Left ventricle myocardium inferior (tissue), 1 donor: ENCODE measurements around the gene MYOZ2. TPM values are rescaled to one million over a fixed set of nuclear protein-coding genes. Genes with fewer than 3 reads are reported as not detected.
"Not testable (repeated sequence)": the region's sequence is repeated elsewhere in the genome, so short reads cannot be mapped to it uniquely, and the experiment has no call there.

ENCODE experiments used
- DNase-seq: peaks from one replicate; pipeline ENCODE4 v3.0.0-alpha.2; 2020
- H3K27ac ChIP-seq: fragments of 200-600 bp; replicated peaks from 2 replicates; pipeline ENCODE4 v1.8.0; 2021
- H3K27me3 ChIP-seq: fragments of 200-600 bp; 2 replicates; pipeline ENCODE4 v1.8.0; 2021; ENCODE audit warnings: low read depth
- H3K36me3 ChIP-seq: fragments of 200-600 bp; 2 replicates; pipeline ENCODE4 v1.8.0; 2021
- H3K4me1 ChIP-seq: fragments of 200-600 bp; 2 replicates; pipeline ENCODE4 v1.8.0; 2021
- H3K4me3 ChIP-seq: fragments of 200-600 bp; 2 replicates; pipeline ENCODE4 v1.8.0; 2021; ENCODE audit warnings: mild to moderate bottlenecking, moderate library complexity
- H3K9me3 ChIP-seq: fragments of 200-600 bp; replicated peaks from 2 replicates; pipeline ENCODE4 v1.8.0; 2021
- intact Hi-C: fragments of 100-400 bp; cut with micrococcal nuclease; formaldehyde crosslinking; loops from one replicate; pipeline ENCODE4 v1.11.0; 2022
- total RNA-seq: library from RNA; stranded (reverse); fragmentation: NEBNext Ultra II Directional; extraction: Animal tissue kit (Norgen Biotek cat#: 25700); gene quantifications from one replicate; pipeline ENCODE4 v1.2.1, GENCODE V29; 2021
- TF ChIP-seq, protein P1 (sequence below): fragments of 200-600 bp; IDR thresholded peaks from 2 replicates; pipeline ENCODE4 v1.8.0; 2021; ENCODE audit warnings: antibody characterized with exemption, mild to moderate bottlenecking, borderline replicate concordance
- donor health status: DM: no; HTN: yes; CAD: no; lungs with severe emphysema.

The MYOZ2 gene
- total RNA-seq, 1 donor from 2014 or later = 843 TPM

DNA sequence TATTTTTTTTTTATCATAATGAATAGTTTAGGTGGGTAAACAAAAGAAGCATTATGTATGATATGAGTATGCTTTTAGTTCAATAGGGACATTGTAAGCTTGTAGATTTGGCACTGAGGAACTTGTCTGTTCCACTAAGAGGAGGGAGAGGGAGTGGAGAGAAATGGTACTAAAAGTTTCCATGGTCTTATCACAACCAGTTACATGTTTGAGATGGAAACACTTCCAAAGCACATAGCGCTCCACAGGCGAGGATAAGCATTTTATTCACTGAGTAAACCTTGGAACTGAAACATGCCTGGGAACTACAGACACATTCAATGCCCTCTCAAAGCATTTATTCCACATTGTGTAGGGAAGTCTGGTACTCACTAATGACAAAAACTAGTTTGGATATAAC lies 15.5 kb downstream of the MYOZ2 start:
- no peaks in the 10 kb centered on the region for H3K9me3 ChIP-seq
- peaks cover 37% of the 10 kb centered on the region for H3K36me3 ChIP-seq
- TF ChIP-seq, protein P1, sequence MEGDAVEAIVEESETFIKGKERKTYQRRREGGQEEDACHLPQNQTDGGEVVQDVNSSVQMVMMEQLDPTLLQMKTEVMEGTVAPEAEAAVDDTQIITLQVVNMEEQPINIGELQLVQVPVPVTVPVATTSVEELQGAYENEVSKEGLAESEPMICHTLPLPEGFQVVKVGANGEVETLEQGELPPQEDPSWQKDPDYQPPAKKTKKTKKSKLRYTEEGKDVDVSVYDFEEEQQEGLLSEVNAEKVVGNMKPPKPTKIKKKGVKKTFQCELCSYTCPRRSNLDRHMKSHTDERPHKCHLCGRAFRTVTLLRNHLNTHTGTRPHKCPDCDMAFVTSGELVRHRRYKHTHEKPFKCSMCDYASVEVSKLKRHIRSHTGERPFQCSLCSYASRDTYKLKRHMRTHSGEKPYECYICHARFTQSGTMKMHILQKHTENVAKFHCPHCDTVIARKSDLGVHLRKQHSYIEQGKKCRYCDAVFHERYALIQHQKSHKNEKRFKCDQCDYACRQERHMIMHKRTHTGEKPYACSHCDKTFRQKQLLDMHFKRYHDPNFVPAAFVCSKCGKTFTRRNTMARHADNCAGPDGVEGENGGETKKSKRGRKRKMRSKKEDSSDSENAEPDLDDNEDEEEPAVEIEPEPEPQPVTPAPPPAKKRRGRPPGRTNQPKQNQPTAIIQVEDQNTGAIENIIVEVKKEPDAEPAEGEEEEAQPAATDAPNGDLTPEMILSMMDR = peak; percentile 18
- intact Hi-C loops = no loop called here
- H3K27ac ChIP-seq = peak overlapping the region; percentile 85
- H3K4me3 ChIP-seq = peak overlapping the region; percentile 5
- no peaks in the 10 kb centered on the region for H3K27me3 ChIP-seq
- H3K4me1 ChIP-seq = peaks cover 78% of the 10 kb centered on the region
- no peak for DNase-seq

DNA sequence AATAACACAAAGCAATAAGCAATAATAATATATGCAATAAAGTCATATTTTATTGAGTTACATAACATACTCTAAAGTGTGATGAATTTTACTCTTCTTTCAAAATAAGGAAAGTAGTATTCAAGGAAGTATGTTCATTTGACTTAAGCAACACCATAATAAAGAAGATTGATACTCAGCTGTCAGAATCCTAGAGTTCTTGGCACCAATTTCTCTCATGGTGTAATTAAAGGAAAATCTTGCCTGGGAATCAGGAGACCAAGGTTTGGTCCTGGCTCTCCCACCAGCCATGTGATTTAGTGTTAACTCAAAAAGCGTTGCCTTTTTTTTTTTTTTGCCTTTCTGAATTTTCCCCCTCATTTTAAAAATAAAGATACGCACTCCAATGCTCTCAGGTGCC lies 17.1 kb downstream of the MYOZ2 start:
- Histone ChIP-seq H3K4me3 (no peak overlapping the region), H3K27ac (peak overlapping the region; percentile 85), H3K4me1 (peaks cover 80% of the 10 kb centered on the region), H3K36me3 (peaks cover 38% of the 10 kb centered on the region), H3K9me3 (no peaks in the 10 kb centered on the region), H3K27me3 (no peaks in the 10 kb centered on the region)
- TF ChIP-seq, protein P1 = no peak
- intact Hi-C loops = no loop called here
- no peak for DNase-seq

DNA sequence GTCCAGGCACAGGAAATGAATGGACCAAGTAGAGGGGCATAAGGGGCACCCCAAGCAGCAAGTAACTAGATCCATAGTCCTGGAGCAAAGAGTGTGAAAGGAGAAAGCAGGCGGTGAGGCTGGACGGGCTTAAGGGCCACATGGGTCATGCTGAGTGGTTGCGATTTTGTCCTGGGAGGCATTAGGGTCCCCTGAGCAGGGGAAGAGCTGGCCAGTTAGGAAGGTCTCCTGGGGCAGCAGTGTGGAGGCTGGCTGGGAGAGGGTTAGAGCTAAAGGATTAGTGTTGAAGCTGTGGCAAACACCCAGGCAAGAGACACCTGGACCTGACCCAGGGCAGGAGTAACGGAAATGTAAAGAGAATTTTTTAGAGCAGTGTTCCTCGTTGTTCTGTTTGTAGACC lies 26.5 kb downstream of the MYOZ2 start:
- intact Hi-C loops = no loop called here
- TF ChIP-seq, protein P1 = no peak

DNA sequence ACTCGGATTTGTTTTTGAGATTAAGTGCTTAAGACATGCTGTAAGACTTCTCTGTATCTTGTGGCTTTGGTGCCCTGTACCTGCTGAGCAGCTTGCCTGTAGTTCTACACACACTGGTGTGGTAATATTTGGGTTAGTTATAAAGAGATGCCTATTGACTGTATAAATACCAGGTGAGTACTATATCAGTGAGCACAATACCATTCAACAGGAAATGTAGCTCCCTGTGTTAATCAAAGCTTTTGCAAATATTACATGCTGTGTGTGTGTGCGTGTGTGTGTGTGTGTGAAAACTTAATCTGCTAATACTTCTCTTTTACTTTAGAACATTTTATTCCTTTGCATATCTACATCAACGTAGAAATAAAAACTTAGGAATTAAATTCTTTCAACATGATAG lies 30.1 kb downstream of the MYOZ2 start:
- H3K36me3 ChIP-seq = peaks cover 58% of the 10 kb centered on the region
- TF ChIP-seq, protein P1 = no peak
- H3K9me3 ChIP-seq = no peaks in the 10 kb centered on the region
- H3K4me3 ChIP-seq = no peak overlapping the region
- H3K27ac ChIP-seq = no peak overlapping the region
- H3K4me1 ChIP-seq = peaks cover 22% of the 10 kb centered on the region
- intact Hi-C loops = no loop called here
- H3K27me3 ChIP-seq = no peaks in the 10 kb centered on the region
- no peak for DNase-seq

More for the DNA sequence above, 26.5 kb downstream of the MYOZ2 start:
- no peak for DNase-seq
- Histone ChIP-seq H3K27ac (peak overlapping the region; percentile 31), H3K9me3 (no peaks in the 10 kb centered on the region), H3K36me3 (peaks cover 55% of the 10 kb centered on the region), H3K4me1 (peaks cover 52% of the 10 kb centered on the region), H3K27me3 (no peaks in the 10 kb centered on the region), H3K4me3 (no peak overlapping the region)

DNA sequence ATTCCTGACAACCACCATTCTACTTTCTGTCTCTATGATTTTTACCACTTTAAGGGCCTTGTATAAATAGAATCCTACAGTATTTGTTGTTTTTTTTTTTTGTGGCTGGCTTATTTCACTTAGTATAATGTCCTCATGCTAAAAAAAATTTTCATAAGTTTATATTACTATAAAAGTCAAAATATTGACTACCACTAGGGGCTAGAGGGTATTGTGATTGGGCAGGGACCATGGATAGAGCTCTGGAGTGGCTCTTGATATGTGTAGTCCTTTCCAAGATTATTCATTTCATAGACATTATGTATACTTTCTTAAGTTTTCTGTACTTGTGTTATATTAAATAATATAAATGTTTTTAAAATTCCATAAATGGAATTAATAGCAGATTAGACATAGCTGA lies 34.6 kb downstream of the MYOZ2 start:
- intact Hi-C loops = no loop called here
- Histone ChIP-seq H3K27me3 (no peaks in the 10 kb centered on the region), H3K36me3 (peaks cover 52% of the 10 kb centered on the region), H3K4me1 (no peaks in the 10 kb centered on the region), H3K27ac (no peak overlapping the region), H3K4me3 (no peak overlapping the region), H3K9me3 (no peaks in the 10 kb centered on the region)
- TF ChIP-seq, protein P1 = peak; percentile 13
- DNase-seq = no peak

DNA sequence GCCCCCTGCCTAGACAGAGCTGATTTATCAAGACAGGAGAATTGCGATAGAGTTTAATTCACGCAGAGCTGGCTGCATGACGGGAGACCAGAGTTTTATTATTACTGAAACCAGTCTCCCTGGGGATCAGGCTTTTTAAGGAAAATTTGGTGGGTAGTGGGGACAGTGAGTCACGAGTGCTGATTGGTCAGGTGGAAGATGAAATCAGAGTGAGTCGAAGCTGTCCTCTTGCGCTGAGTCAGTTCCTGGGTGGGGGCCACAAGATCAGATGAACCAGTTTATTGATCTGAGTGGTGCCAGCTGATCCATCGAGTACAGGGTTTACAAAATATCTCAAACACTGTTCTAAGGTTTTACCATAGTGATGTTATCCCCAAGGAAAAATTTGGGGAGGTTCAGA lies 36.6 kb downstream of the MYOZ2 start:
- H3K4me3 ChIP-seq = no peak overlapping the region
- TF ChIP-seq, protein P1 = no peak
- DNase-seq = no peak
- intact Hi-C loops = no loop called here
- peaks cover 33% of the 10 kb centered on the region for H3K36me3 ChIP-seq
- H3K9me3 ChIP-seq = no peaks in the 10 kb centered on the region
- H3K27ac ChIP-seq = peak overlapping the region; percentile 33
- no peaks in the 10 kb centered on the region for H3K4me1 ChIP-seq
- H3K27me3 ChIP-seq = no peaks in the 10 kb centered on the region

DNA sequence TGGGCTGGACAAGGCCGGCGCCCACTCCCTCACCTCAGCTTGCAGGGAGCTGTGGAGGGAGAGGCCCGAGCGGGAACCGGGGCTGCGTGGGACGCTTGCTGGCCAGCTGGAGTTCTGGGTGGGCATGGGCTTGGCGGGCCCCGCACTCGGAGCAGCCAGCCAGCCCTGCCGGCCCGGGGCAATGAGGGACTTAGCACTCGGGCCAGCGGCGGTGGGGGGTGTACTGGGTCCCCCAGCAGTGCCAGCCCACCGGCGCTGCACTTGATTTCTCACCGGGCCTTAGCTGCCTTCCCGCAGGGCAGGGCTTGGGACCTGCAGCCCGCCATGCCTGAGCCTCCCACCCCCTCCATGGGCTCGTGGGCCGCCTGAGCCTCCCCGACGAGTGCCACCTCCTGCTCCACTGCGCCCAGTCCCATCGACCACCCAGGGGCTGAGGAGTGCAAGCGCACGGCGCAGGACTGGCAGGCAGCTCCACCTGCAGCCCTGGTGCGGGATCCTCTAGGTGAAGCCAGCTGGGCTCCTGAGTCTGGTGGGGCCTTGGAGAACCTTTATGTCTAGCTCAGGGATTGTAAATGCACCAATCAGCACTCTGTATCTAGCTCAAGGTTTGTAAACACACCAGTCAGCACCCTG lies 38.2 kb downstream of the MYOZ2 start:
- DNase-seq, intact Hi-C loops: not testable (repeated sequence)

More for the DNA sequence above, 38.2 kb downstream of the MYOZ2 start:
- H3K9me3 ChIP-seq, H3K27me3 ChIP-seq, H3K4me3 ChIP-seq, H3K4me1 ChIP-seq, H3K27ac ChIP-seq: not testable (repeated sequence)
- H3K36me3 ChIP-seq = peaks cover 27% of the 10 kb centered on the region
